ENCODE results near the gene DNAJB6. TPM values are rescaled to one million over a fixed set of nuclear protein-coding genes. Genes with fewer than 3 reads are reported as not detected.

The DNAJB6 gene
- total RNA-seq, 1 donor from 2014 or later, result 97.2 TPM

DNA sequence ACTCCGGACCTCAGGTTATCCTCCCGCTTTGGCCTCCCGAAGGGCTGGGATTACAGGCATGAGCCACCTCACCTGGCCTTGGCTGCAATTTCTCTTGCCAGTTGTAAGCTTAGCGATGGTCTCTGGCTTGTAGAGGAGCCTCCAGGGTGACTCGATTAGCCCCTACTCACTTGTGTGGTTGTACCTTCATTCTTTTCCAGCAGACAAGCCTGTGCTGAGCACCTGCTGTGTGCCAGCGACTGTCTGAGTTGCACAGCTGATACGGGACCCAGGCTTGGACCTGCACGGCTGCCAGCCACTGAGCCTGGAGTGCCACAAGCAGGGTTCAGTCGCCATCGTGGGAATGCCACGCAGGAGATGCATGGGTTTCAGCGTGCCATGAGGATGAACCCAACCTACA lies 42.0 kb upstream of the DNAJB6 start:
- DNase-seq (ENCODE audit: extremely low spot score, unreplicated experiment), result no peak
- no peaks in the 10 kb centered on the region for H3K27me3 Mint-ChIP-seq
- peaks cover 5% of the 10 kb centered on the region for H3K4me1 Mint-ChIP-seq (ENCODE audit: unreplicated experiment)
- TF ChIP-seq, protein P1, sequence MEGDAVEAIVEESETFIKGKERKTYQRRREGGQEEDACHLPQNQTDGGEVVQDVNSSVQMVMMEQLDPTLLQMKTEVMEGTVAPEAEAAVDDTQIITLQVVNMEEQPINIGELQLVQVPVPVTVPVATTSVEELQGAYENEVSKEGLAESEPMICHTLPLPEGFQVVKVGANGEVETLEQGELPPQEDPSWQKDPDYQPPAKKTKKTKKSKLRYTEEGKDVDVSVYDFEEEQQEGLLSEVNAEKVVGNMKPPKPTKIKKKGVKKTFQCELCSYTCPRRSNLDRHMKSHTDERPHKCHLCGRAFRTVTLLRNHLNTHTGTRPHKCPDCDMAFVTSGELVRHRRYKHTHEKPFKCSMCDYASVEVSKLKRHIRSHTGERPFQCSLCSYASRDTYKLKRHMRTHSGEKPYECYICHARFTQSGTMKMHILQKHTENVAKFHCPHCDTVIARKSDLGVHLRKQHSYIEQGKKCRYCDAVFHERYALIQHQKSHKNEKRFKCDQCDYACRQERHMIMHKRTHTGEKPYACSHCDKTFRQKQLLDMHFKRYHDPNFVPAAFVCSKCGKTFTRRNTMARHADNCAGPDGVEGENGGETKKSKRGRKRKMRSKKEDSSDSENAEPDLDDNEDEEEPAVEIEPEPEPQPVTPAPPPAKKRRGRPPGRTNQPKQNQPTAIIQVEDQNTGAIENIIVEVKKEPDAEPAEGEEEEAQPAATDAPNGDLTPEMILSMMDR (conservative IDR thresholded peaks at IDR 0.05), result no peak
- no peak overlapping the region for H3K4me3 Mint-ChIP-seq
- H3K36me3 Mint-ChIP-seq, result no peaks in the 10 kb centered on the region
- H3K9me3 Mint-ChIP-seq, result no peaks in the 10 kb centered on the region
- no peak overlapping the region for H3K27ac Mint-ChIP-seq

DNA sequence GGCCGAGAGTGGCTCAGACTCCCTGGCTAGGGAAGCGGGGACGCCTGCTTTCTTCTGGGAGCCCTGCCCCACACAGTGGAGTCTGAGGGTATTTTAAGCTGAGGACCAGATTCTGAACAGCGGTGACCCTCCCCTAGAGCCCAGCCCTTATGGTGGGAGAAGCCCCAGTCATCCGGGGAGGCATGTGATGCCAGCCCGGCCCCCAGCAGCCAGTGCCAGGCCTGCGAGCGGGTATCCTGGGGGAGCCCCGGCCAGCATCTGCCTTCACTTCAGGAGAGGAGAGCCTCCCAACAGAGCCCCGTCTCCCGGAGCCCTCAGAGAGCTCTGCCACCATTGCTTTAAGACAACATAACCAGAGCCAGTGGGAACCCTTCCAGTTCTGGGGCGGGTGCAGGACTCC lies 41.5 kb upstream of the DNAJB6 start:
- Mint-ChIP-seq H3K4me3 (no peak overlapping the region), H3K4me1 (ENCODE audit: unreplicated experiment) (peaks cover 5% of the 10 kb centered on the region), H3K36me3 (no peaks in the 10 kb centered on the region), H3K27me3 (no peaks in the 10 kb centered on the region), H3K9me3 (no peaks in the 10 kb centered on the region), H3K27ac (no peak overlapping the region)
- TF ChIP-seq, protein P1 (conservative IDR thresholded peaks at IDR 0.05), result no peak
- no peak for DNase-seq (ENCODE audit: extremely low spot score, unreplicated experiment)

DNA sequence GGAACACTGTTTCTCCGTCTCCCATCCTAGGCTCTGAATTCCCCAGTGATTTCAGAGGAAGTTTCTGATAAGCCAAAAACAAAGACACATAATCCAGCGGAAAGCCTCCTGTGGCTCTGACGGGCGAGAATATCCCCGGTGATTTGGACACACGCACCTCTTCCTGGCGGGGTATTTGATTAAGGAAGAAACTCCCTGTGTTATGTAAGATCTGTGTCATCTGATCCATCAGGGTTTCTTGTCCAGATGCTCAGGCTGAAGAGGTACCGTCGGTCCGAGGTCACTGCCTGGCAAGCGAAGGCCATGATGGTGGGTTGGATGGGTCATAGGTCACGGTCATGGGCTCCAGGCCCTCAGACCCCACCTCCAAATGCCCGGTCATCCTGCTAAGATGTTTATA lies 39.6 kb upstream of the DNAJB6 start:
- H3K27me3 Mint-ChIP-seq, result no peaks in the 10 kb centered on the region
- H3K4me1 Mint-ChIP-seq (ENCODE audit: unreplicated experiment), result peaks cover 3% of the 10 kb centered on the region
- no peaks in the 10 kb centered on the region for H3K9me3 Mint-ChIP-seq
- no peak overlapping the region for H3K4me3 Mint-ChIP-seq
- TF ChIP-seq, protein P1 (conservative IDR thresholded peaks at IDR 0.05), result no peak
- H3K36me3 Mint-ChIP-seq, result no peaks in the 10 kb centered on the region
- DNase-seq (ENCODE audit: extremely low spot score, unreplicated experiment), result no peak
- no peak overlapping the region for H3K27ac Mint-ChIP-seq

DNA sequence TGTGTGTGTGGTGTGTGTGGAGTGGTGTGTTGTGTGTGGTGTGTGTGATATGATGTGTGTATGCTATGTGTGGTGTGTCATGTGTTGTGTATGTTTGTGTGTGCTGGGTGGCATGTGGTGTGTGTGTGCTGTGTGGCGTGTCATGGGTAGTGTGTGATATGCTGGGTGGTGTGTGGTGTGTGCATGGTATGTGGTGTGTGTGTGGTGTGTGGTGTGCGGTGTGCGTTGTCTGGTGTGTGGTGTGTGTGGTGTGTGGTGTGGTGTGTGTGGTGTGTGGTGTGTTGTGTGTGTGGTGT lies 37.5 kb upstream of the DNAJB6 start:
- no peak for DNase-seq (ENCODE audit: extremely low spot score, unreplicated experiment)
- no peaks in the 10 kb centered on the region for H3K36me3 Mint-ChIP-seq
- H3K27ac Mint-ChIP-seq, result no peak overlapping the region

DNA sequence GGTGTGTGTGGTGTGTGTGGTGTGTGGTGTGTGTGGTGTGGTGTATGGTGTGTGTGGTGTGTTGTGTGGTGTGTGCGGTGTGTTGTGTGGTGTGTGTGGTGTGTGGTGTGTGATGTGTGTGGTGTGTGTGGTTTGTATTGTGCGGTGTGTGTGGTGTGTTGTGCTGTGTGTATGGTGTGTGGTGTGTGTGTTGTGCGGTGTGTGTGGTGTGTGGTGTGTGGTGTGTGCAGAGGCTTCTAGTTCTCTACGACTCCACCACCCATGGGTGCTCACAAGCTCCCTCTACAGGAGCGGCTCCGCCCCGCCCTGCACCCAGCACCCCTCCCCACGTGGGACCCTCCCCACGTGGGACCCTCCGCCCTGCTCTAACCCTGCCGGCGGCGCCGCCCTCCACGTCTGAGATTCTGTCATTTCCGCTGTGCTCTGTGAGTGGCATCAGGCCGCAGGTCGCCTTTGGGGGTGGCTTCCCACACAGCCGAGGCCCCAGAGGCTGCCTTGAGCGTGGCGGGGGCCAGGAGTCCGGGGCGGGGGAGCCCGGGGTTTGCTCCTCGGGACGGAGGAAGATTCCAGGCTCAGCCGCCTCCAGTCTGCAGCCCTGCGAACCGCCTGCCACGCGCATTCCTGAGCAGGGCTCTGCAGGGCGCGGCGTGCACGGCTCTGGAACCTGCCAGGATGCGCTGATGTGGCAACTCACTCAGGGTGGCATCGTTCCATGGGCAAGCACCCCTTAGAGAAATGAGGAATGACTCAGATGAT lies 37.0 kb upstream of the DNAJB6 start:
- no peaks in the 10 kb centered on the region for H3K9me3 Mint-ChIP-seq
- no peak overlapping the region for H3K27ac Mint-ChIP-seq
- no peaks in the 10 kb centered on the region for H3K4me1 Mint-ChIP-seq (ENCODE audit: unreplicated experiment)
- TF ChIP-seq, protein P1 (conservative IDR thresholded peaks at IDR 0.05), result no peak
- no peaks in the 10 kb centered on the region for H3K27me3 Mint-ChIP-seq
- no peak overlapping the region for H3K4me3 Mint-ChIP-seq
- H3K36me3 Mint-ChIP-seq, result no peaks in the 10 kb centered on the region
- no peak for DNase-seq (ENCODE audit: extremely low spot score, unreplicated experiment)

More for the DNA sequence above, 37.5 kb upstream of the DNAJB6 start:
- Mint-ChIP-seq H3K4me3 (no peak overlapping the region), H3K9me3 (no peaks in the 10 kb centered on the region), H3K27me3 (no peaks in the 10 kb centered on the region), H3K4me1 (ENCODE audit: unreplicated experiment) (no peaks in the 10 kb centered on the region)
- TF ChIP-seq, protein P1 (conservative IDR thresholded peaks at IDR 0.05), result no peak
